SK-N-SH treated with all-trans-retinoic acid at 6 μM for 48 hours (cell line): ENCODE measurements around the gene NACA2.
"Not testable (repeated sequence)": the region's sequence is repeated elsewhere in the genome, so short reads cannot be mapped to it uniquely, and the experiment has no call there.

Experiments
- ARNTL ChIP-seq: fragments of 450-650 bp; formaldehyde crosslinking; IDR thresholded peaks from 2 replicates; pipeline ENCODE4 v1.5.0; 2020; ENCODE audit warnings: low read depth, mild to moderate bottlenecking, moderate library complexity, borderline replicate concordance
- CREB5 ChIP-seq: fragments of 250-450 bp; sonication (Bioruptor Pico); IDR thresholded peaks from 2 replicates; pipeline ENCODE4 v1.5.1; 2020; ENCODE audit warnings: low read depth, mild to moderate bottlenecking, moderate library complexity
- ISL1 ChIP-seq: fragments of 250-450 bp; sonication (Bioruptor Pico); IDR thresholded peaks from 2 replicates; pipeline ENCODE4 v2.1.2; 2022; ENCODE audit warnings: mild to moderate bottlenecking, moderate library complexity
- OSR1 ChIP-seq: fragments of 250-450 bp; sonication (Bioruptor Pico); IDR thresholded peaks from 2 replicates; pipeline ENCODE4 v1.8.0; 2022; ENCODE audit warnings: moderate library complexity, mild to moderate bottlenecking, inconsistent platforms
- TOX ChIP-seq: fragments of 250-450 bp; sonication (Bioruptor Pico); IDR thresholded peaks from 2 replicates; pipeline ENCODE4 v1.8.0; 2021; ENCODE audit warnings: mild to moderate bottlenecking, moderate library complexity, borderline replicate concordance
- ZC3H10 ChIP-seq: fragments of 250-450 bp; sonication (Bioruptor Pico); IDR thresholded peaks from 2 replicates; pipeline ENCODE4 v1.5.1; 2021; ENCODE audit warnings: mild to moderate bottlenecking, moderate library complexity
- ZFP30 ChIP-seq: fragments of 450-650 bp; formaldehyde crosslinking; IDR thresholded peaks from 2 replicates; pipeline ENCODE4 v1.5.0; 2022; ENCODE audit warnings: mild to moderate bottlenecking, moderate library complexity
- ZNF565 ChIP-seq: fragments of 450-650 bp; formaldehyde crosslinking; conservative IDR thresholded peaks from 2 replicates; pipeline ENCODE4 v1.5.0; 2020; ENCODE audit warnings: low read depth, mild to moderate bottlenecking, moderate library complexity
- TF ChIP-seq, protein P1 (sequence below): fragments of 250-450 bp; sonication (Bioruptor Pico); IDR thresholded peaks from 2 replicates; pipeline ENCODE4 v1.5.1; 2021; ENCODE audit warnings: mild to moderate bottlenecking, moderate library complexity
- TF ChIP-seq, protein P2 (sequence below): fragments of 250-450 bp; sonication (Bioruptor Pico); IDR thresholded peaks from 2 replicates; pipeline ENCODE4 v1.8.0; 2020; ENCODE audit warnings: mild to moderate bottlenecking, moderate library complexity, borderline replicate concordance
- TF ChIP-seq, protein P3 (sequence below): fragments of 250-450 bp; sonication (Bioruptor Pico); IDR thresholded peaks from 2 replicates; pipeline ENCODE4 v1.8.0; 2021; ENCODE audit warnings: low read depth, mild to moderate bottlenecking, moderate library complexity, borderline replicate concordance
- TF ChIP-seq, protein P4 (sequence below): fragments of 250-450 bp; sonication (Bioruptor Pico); IDR thresholded peaks from 2 replicates; pipeline ENCODE4 v1.5.0; 2020; ENCODE audit warnings: mild to moderate bottlenecking, moderate library complexity

DNA sequence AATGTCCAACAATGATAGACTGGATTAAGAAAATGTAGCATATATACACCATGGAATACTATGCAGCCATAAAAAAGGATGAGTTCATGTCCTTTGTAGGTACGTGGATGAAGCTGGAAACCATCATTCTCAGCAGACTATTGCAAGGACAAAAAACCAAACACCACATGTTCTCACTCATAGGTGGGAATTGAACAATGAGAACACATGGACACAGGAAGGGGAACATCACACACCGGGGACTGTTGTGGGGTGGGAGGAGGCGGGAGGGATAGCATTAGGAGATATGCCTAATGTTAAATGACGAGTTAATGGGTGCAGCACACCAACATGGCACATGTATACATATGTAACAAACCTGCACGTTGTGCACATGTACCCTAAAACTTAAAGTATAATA, 24.6 kb downstream of the NACA2 start:
- TF ChIP-seq ZFP30 (CRISPR knock-in tag); ISL1; CREB5 (CRISPR knock-in tag); ZC3H10 (CRISPR knock-in tag); OSR1 (CRISPR knock-in tag); TOX (CRISPR knock-in tag); ZNF565 (CRISPR knock-in tag); ARNTL: not testable (repeated sequence)
- TF ChIP-seq, protein P1, sequence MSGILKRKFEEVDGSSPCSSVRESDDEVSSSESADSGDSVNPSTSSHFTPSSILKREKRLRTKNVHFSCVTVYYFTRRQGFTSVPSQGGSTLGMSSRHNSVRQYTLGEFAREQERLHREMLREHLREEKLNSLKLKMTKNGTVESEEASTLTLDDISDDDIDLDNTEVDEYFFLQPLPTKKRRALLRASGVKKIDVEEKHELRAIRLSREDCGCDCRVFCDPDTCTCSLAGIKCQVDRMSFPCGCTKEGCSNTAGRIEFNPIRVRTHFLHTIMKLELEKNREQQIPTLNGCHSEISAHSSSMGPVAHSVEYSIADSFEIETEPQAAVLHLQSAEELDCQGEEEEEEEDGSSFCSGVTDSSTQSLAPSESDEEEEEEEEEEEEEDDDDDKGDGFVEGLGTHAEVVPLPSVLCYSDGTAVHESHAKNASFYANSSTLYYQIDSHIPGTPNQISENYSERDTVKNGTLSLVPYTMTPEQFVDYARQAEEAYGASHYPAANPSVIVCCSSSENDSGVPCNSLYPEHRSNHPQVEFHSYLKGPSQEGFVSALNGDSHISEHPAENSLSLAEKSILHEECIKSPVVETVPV (CRISPR knock-in tag) = not testable (repeated sequence)
- TF ChIP-seq, protein P2, sequence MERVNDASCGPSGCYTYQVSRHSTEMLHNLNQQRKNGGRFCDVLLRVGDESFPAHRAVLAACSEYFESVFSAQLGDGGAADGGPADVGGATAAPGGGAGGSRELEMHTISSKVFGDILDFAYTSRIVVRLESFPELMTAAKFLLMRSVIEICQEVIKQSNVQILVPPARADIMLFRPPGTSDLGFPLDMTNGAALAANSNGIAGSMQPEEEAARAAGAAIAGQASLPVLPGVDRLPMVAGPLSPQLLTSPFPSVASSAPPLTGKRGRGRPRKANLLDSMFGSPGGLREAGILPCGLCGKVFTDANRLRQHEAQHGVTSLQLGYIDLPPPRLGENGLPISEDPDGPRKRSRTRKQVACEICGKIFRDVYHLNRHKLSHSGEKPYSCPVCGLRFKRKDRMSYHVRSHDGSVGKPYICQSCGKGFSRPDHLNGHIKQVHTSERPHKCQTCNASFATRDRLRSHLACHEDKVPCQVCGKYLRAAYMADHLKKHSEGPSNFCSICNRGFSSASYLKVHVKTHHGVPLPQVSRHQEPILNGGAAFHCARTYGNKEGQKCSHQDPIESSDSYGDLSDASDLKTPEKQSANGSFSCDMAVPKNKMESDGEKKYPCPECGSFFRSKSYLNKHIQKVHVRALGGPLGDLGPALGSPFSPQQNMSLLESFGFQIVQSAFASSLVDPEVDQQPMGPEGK (CRISPR knock-in tag) = not testable (repeated sequence)
- TF ChIP-seq, protein P3, sequence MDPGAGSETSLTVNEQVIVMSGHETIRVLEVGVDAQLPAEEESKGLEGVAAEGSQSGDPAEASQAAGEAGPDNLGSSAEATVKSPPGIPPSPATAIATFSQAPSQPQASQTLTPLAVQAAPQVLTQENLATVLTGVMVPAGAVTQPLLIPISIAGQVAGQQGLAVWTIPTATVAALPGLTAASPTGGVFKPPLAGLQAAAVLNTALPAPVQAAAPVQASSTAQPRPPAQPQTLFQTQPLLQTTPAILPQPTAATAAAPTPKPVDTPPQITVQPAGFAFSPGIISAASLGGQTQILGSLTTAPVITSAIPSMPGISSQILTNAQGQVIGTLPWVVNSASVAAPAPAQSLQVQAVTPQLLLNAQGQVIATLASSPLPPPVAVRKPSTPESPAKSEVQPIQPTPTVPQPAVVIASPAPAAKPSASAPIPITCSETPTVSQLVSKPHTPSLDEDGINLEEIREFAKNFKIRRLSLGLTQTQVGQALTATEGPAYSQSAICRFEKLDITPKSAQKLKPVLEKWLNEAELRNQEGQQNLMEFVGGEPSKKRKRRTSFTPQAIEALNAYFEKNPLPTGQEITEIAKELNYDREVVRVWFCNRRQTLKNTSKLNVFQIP = not testable (repeated sequence)
- TF ChIP-seq, protein P4, sequence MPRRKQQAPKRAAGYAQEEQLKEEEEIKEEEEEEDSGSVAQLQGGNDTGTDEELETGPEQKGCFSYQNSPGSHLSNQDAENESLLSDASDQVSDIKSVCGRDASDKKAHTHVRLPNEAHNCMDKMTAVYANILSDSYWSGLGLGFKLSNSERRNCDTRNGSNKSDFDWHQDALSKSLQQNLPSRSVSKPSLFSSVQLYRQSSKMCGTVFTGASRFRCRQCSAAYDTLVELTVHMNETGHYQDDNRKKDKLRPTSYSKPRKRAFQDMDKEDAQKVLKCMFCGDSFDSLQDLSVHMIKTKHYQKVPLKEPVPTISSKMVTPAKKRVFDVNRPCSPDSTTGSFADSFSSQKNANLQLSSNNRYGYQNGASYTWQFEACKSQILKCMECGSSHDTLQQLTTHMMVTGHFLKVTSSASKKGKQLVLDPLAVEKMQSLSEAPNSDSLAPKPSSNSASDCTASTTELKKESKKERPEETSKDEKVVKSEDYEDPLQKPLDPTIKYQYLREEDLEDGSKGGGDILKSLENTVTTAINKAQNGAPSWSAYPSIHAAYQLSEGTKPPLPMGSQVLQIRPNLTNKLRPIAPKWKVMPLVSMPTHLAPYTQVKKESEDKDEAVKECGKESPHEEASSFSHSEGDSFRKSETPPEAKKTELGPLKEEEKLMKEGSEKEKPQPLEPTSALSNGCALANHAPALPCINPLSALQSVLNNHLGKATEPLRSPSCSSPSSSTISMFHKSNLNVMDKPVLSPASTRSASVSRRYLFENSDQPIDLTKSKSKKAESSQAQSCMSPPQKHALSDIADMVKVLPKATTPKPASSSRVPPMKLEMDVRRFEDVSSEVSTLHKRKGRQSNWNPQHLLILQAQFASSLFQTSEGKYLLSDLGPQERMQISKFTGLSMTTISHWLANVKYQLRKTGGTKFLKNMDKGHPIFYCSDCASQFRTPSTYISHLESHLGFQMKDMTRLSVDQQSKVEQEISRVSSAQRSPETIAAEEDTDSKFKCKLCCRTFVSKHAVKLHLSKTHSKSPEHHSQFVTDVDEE = not testable (repeated sequence)
